HEK293 (cell line): ENCODE data around the gene DTNA.
"Not testable (repeated sequence)": the region's sequence is repeated elsewhere in the genome, so short reads cannot be mapped to it uniquely, and the experiment has no call there.

Experiments used
- CTCF ChIA-PET: fragments of 350-600 bp; formaldehyde crosslinking; extraction: SDS; loops from one replicate; lab custom pipeline; 2021; ENCODE audit warnings: antibody characterized with exemption; lab: Yijun Ruan, JAX
- POLR2A ChIA-PET: fragments of 300-600 bp; formaldehyde crosslinking; extraction: SDS; loops from one replicate; lab custom pipeline; 2020; ENCODE audit warnings: antibody characterized with exemption, inconsistent platforms; lab: Yijun Ruan, JAX
- H3K27ac ChIP-seq: fragments of 200-500 bp; sonication (Bioruptor generic); 2 replicates; pipeline ENCODE4 v1.5.1; 2014; ENCODE audit warnings: low read depth, low read length, control low read depth, inconsistent platforms; ENCODE audit errors: extremely low read depth
- H3K36me3 ChIP-seq, 2 experiments: fragments of 200-500 bp in 1 of 2; sonication (Bioruptor generic) in 1 of 2; 1 replicate in 1 of 2; 2 replicates in 1 of 2; pipeline ENCODE4 v1.5.1; 2014 to 2017; ENCODE audit warnings: inconsistent platforms in 2 of 2, low read length in 2 of 2; ENCODE audit not compliant: control insufficient read depth in 2 of 2, insufficient read depth in 1 of 2
- H3K4me1 ChIP-seq: fragments of 200-500 bp; sonication (Bioruptor generic); 2 replicates; pipeline ENCODE4 v1.5.1; 2014; ENCODE audit warnings: mild to moderate bottlenecking, low read length, inconsistent platforms; ENCODE audit not compliant: control insufficient read depth, insufficient read depth
- H3K4me3 ChIP-seq: 2 replicates; pipeline ENCODE4 v1.5.1; 2011; ENCODE audit warnings: low read depth, mild to moderate bottlenecking, control low read depth, low read length, moderate library complexity
- H3K9me3 ChIP-seq: fragments of 200-500 bp; sonication (Bioruptor generic); 2 replicates; pipeline ENCODE4 v1.5.1; 2014; ENCODE audit warnings: low read depth, low read length, inconsistent platforms; ENCODE audit not compliant: control insufficient read depth, insufficient read depth
- BCL6B ChIP-seq: fragments of 450-650 bp; formaldehyde crosslinking; IDR thresholded peaks from 2 replicates; pipeline ENCODE4 v1.5.1; 2017; ENCODE audit warnings: missing biosample characterization, missing genetic modification characterization
- HOXA7 ChIP-seq: sonication (generic); formaldehyde crosslinking; IDR thresholded peaks from 2 replicates; pipeline ENCODE4 v1.8.1; 2022; ENCODE audit warnings: missing genetic modification reagents, borderline replicate concordance
- OVOL3 ChIP-seq: fragments of 450-650 bp; formaldehyde crosslinking; IDR thresholded peaks from 2 replicates; pipeline ENCODE4 v1.5.1; 2016; ENCODE audit warnings: missing biosample characterization, missing genetic modification characterization
- ZBTB49 ChIP-seq: fragments of 450-650 bp; formaldehyde crosslinking; IDR thresholded peaks from 2 replicates; pipeline ENCODE4 v1.5.1; 2016; ENCODE audit warnings: missing biosample characterization, missing genetic modification characterization, low read depth
- ZBTB7A ChIP-seq: fragments of 450-650 bp; formaldehyde crosslinking; IDR thresholded peaks from 2 replicates; pipeline ENCODE4 v1.5.1; 2016; ENCODE audit warnings: low read depth, missing biosample characterization, missing genetic modification characterization
- ZFP3 ChIP-seq: fragments of 450-650 bp; formaldehyde crosslinking; IDR thresholded peaks from 2 replicates; pipeline ENCODE4 v1.5.1; 2016; ENCODE audit warnings: low read depth, missing biosample characterization, missing genetic modification characterization
- ZNF146 ChIP-seq: fragments of 450-650 bp; formaldehyde crosslinking; IDR thresholded peaks from 2 replicates; pipeline ENCODE4 v1.5.1; 2016; ENCODE audit warnings: missing biosample characterization, missing genetic modification characterization
- ZNF148 ChIP-seq: fragments of 450-650 bp; formaldehyde crosslinking; IDR thresholded peaks from 2 replicates; pipeline ENCODE4 v1.5.0; 2017; ENCODE audit warnings: missing biosample characterization, missing genetic modification characterization, borderline replicate concordance
- ZNF214 ChIP-seq: fragments of 450-650 bp; formaldehyde crosslinking; IDR thresholded peaks from 2 replicates; pipeline ENCODE4 v1.5.1; 2017; ENCODE audit warnings: missing biosample characterization, mild to moderate bottlenecking, missing genetic modification characterization, borderline replicate concordance
- ZNF280D ChIP-seq: fragments of 450-650 bp; formaldehyde crosslinking; IDR thresholded peaks from 2 replicates; pipeline ENCODE4 v1.5.1; 2016; ENCODE audit warnings: missing biosample characterization, missing genetic modification characterization
- ZNF335 ChIP-seq: fragments of 450-650 bp; formaldehyde crosslinking; conservative IDR thresholded peaks from 2 replicates; pipeline ENCODE4 v1.5.1; 2016; ENCODE audit warnings: missing biosample characterization, missing genetic modification characterization
- ZNF529 ChIP-seq: fragments of 450-650 bp; formaldehyde crosslinking; IDR thresholded peaks from 2 replicates; pipeline ENCODE4 v1.5.1; 2017; ENCODE audit warnings: missing genetic modification characterization, missing biosample characterization; ENCODE audit not compliant: insufficient replicate concordance
- ZNF580 ChIP-seq: fragments of 450-650 bp; formaldehyde crosslinking; IDR thresholded peaks from 2 replicates; pipeline ENCODE4 v1.5.1; 2016; ENCODE audit warnings: missing biosample characterization, missing genetic modification characterization
- ZSCAN16 ChIP-seq: fragments of 450-650 bp; formaldehyde crosslinking; IDR thresholded peaks from 2 replicates; pipeline ENCODE4 v1.5.1; 2016; ENCODE audit warnings: missing biosample characterization, missing genetic modification characterization

Gene DTNA

GRCh38 chr18:34723143-34723542 lies 13.0 kb downstream of the DTNA start (continued):
- no peak for TF ChIP-seq ZNF335 (tag by site-specific recombination)
- TF ChIP-seq ZSCAN16 (tag by site-specific recombination), result no peak
- TF ChIP-seq, all 188 proteins: peak for 0

GRCh38 chr18:34725737-34726136 lies 15.6 kb downstream of the DTNA start:
- CTCF ChIA-PET, H3K4me1 ChIP-seq, H3K27ac ChIP-seq, H3K9me3 ChIP-seq, H3K4me3 ChIP-seq, H3K36me3 ChIP-seq, POLR2A ChIA-PET: not testable (repeated sequence)
- TF ChIP-seq ZNF580 (peak; percentile 75), ZNF146 (tag by site-specific recombination) (peak; percentile 83), ZNF280D (tag by site-specific recombination) (peak; percentile 45; the same call in 1 of the 2 replicates)

- TF ChIP-seq ZNF529 (tag by site-specific recombination) (no peak), ZBTB7A (no peak), HOXA7 (CRISPR knock-in tag) (no peak), OVOL3 (tag by site-specific recombination) (no peak), ZBTB49 (tag by site-specific recombination) (no peak), ZNF148 (tag by site-specific recombination) (no peak), ZFP3 (tag by site-specific recombination) (no peak), ZNF214 (tag by site-specific recombination) (no peak), BCL6B (tag by site-specific recombination) (no peak)
- ChIA-PET CTCF (interaction anchor here (0.5 kb wide), 1 partner anchor 110 kb away, joined by 6 read pairs; no protein-coding TSS in a partner anchor), POLR2A (no interaction called here)
- no peaks in the 10 kb centered on the region for H3K4me1 ChIP-seq
- H3K9me3 ChIP-seq, result no peaks in the 10 kb centered on the region
- no peak overlapping the region for H3K27ac ChIP-seq
- H3K36me3 ChIP-seq, result no peaks in the 10 kb centered on the region
- H3K4me3 ChIP-seq, result no peak overlapping the region
Measured at GRCh38 chr18:34726286-34727004, 16.3 kb downstream of the DTNA start.
